GM19099 (cell line): ENCODE measurements around the gene TAMALIN.

Experiments used
- POLR2A ChIP-seq: IDR thresholded peaks from 3 replicates; pipeline ENCODE4 v1.6.1; 2011; ENCODE audit warnings: low read depth; ENCODE audit not compliant: insufficient read length; ENCODE audit errors: extremely low read depth

TAMALIN gene

GRCh38 chr12:52019113-52019770 is 12.5 kb downstream of the TAMALIN start:
- no peak for TF ChIP-seq POLR2A

- no peak for TF ChIP-seq POLR2A
These were observed 14.0 kb downstream of the TAMALIN start for GRCh38 chr12:52020539-52021336.

- TF ChIP-seq POLR2A, result no peak
These were observed 16.1 kb downstream of the TAMALIN start for GRCh38 chr12:52022841-52023181.

- no peak for TF ChIP-seq POLR2A
These were observed 16.6 kb downstream of the TAMALIN start for GRCh38 chr12:52023182-52023975.

GRCh38 chr12:52023976-52024688 is 17.4 kb downstream of the TAMALIN start:
- TF ChIP-seq POLR2A, result no peak

GRCh38 chr12:52024845-52025230 is 18.1 kb downstream of the TAMALIN start:
- no peak for TF ChIP-seq POLR2A

- no peak for TF ChIP-seq POLR2A
These were observed 19.5 kb downstream of the TAMALIN start for GRCh38 chr12:52026263-52026662.

- TF ChIP-seq POLR2A, result no peak
These were observed 20.5 kb downstream of the TAMALIN start for GRCh38 chr12:52027085-52027843.

GRCh38 chr12:52029685-52030084 is 22.9 kb downstream of the TAMALIN start:
- TF ChIP-seq POLR2A, result no peak

GRCh38 chr12:52032446-52032803 is 25.7 kb downstream of the TAMALIN start:
- no peak for TF ChIP-seq POLR2A

GRCh38 chr12:52032804-52033445 is 26.2 kb downstream of the TAMALIN start:
- peak; percentile 70 for TF ChIP-seq POLR2A

GRCh38 chr12:52033446-52034140 is 26.8 kb downstream of the TAMALIN start:
- TF ChIP-seq POLR2A, result no peak

- TF ChIP-seq POLR2A, result no peak
These were observed 28.4 kb downstream of the TAMALIN start for GRCh38 chr12:52035190-52035589.
